ENCODE data around the gene RNU7-1. TPM values are rescaled to one million over a fixed set of nuclear protein-coding genes. Genes with fewer than 3 reads are reported as not detected.

Gene RNU7-1
- total RNA-seq, 4 donors from 2014 or later, result not detected

GRCh38 chr12:6957151-6957701, 13.6 kb downstream of the RNU7-1 start:
- no peak overlapping the region for H3K27ac ChIP-seq
- H3K9me3 ChIP-seq, result no peaks in the 10 kb centered on the region
- TF ChIP-seq CTCF (IDR thresholded peaks at IDR 0.05) (no peak), POLR2A (IDR thresholded peaks at IDR 0.05) (no peak)
- WGBS, 2 donors, result 89 to 92% methylated on average over 14 to 18 of the region's 20 CpGs
- H3K27me3 ChIP-seq, result no peaks in the 10 kb centered on the region
- H3K4me3 ChIP-seq (replicated peaks in 1 of 3), result no peak overlapping the region
- no peak for DNase-seq
- peaks cover 11 to 29% of the 10 kb centered on the region in 2 donors for H3K4me1 ChIP-seq
- no peaks in the 10 kb centered on the region for H3K36me3 ChIP-seq
- intact Hi-C loops (cut with DNase I), result no loop called here

- H3K27ac ChIP-seq, result no peak overlapping the region
- 83 to 90% methylated on average over 27 to 28 of the region's 28 CpGs for WGBS, 2 donors
- peaks cover 17 to 35% of the 10 kb centered on the region in 2 donors for H3K4me1 ChIP-seq
- H3K27me3 ChIP-seq, result no peaks in the 10 kb centered on the region
- H3K9me3 ChIP-seq, result no peaks in the 10 kb centered on the region
- no peak for DNase-seq
- H3K36me3 ChIP-seq, result no peaks in the 10 kb centered on the region
- no peak for TF ChIP-seq POLR2A (IDR thresholded peaks at IDR 0.05)
- no peak for TF ChIP-seq CTCF (IDR thresholded peaks at IDR 0.05)
- intact Hi-C loops (cut with DNase I), result no loop called here
- no peak overlapping the region for H3K4me3 ChIP-seq (replicated peaks in 1 of 3)
Observed at GRCh38 chr12:6957741-6958608, 14.4 kb downstream of the RNU7-1 start.

GRCh38 chr12:6958609-6959057, 15.0 kb downstream of the RNU7-1 start:
- no peaks in the 10 kb centered on the region for H3K27me3 ChIP-seq
- peaks cover 17 to 33% of the 10 kb centered on the region in 2 donors for H3K4me1 ChIP-seq
- intact Hi-C loops (cut with DNase I), result no loop called here
- no peaks in the 10 kb centered on the region for H3K36me3 ChIP-seq
- H3K27ac ChIP-seq, result peak overlapping the region in 2 of 3 donors; percentile 46 to 73
- WGBS, 2 donors, result 80 to 86% methylated on average over 10 of the region's 10 CpGs
- H3K9me3 ChIP-seq, result no peaks in the 10 kb centered on the region
- TF ChIP-seq CTCF (IDR thresholded peaks at IDR 0.05), result no peak
- TF ChIP-seq POLR2A (IDR thresholded peaks at IDR 0.05), result no peak
- H3K4me3 ChIP-seq (replicated peaks in 1 of 3), result no peak overlapping the region
- no peak for DNase-seq

GRCh38 chr12:6959058-6959804, 15.6 kb downstream of the RNU7-1 start:
- TF ChIP-seq CTCF (IDR thresholded peaks at IDR 0.05) (no peak), POLR2A (IDR thresholded peaks at IDR 0.05) (peak in 1 of 2 donors; percentile 8)
- H3K27ac ChIP-seq, result peak overlapping the region; percentile 5 to 73 (median 46)
- no peaks in the 10 kb centered on the region for H3K36me3 ChIP-seq
- no peak overlapping the region for H3K4me3 ChIP-seq (replicated peaks in 1 of 3)
- intact Hi-C loops (cut with DNase I), result no loop called here
- H3K9me3 ChIP-seq, result no peaks in the 10 kb centered on the region
- H3K27me3 ChIP-seq, result no peaks in the 10 kb centered on the region
- peaks cover 20 to 33% of the 10 kb centered on the region in 2 donors for H3K4me1 ChIP-seq
- WGBS, 2 donors, result 73 to 77% methylated on average over 21 to 24 of the region's 24 CpGs
- no peak for DNase-seq

All from thyroid gland (tissue), 4 donors.